Cardiac septum (tissue), 1 donor: Measurements from ENCODE around the gene PSTPIP1. TPM values are rescaled to one million over a fixed set of nuclear protein-coding genes. Genes with fewer than 3 reads are reported as not detected.
A peak's percentile ranks its signal among the peaks of the same experiment; 100 is the strongest.

ENCODE experiments used
- DNase-seq: peaks from one replicate; pipeline ENCODE4 v3.0.0-alpha.2; 2020; ENCODE audit warnings: low spot score
- intact Hi-C: fragments of 100-400 bp; cut with DNase I; formaldehyde crosslinking; loops from one replicate; pipeline ENCODE4 v1.14.0; 2022
- total RNA-seq: library from RNA; stranded (reverse); fragmentation: NEBNext Ultra II Directional; extraction: Animal tissue kit (Norgen Biotek cat#: 25700); gene quantifications from one replicate; pipeline ENCODE4 v1.2.1, GENCODE V29; 2021
- donor health status: DM: no; HTN: no; CAD: no.

The PSTPIP1 gene
- total RNA-seq, 1 donor from 2014 or later, result 2.7 TPM

DNA sequence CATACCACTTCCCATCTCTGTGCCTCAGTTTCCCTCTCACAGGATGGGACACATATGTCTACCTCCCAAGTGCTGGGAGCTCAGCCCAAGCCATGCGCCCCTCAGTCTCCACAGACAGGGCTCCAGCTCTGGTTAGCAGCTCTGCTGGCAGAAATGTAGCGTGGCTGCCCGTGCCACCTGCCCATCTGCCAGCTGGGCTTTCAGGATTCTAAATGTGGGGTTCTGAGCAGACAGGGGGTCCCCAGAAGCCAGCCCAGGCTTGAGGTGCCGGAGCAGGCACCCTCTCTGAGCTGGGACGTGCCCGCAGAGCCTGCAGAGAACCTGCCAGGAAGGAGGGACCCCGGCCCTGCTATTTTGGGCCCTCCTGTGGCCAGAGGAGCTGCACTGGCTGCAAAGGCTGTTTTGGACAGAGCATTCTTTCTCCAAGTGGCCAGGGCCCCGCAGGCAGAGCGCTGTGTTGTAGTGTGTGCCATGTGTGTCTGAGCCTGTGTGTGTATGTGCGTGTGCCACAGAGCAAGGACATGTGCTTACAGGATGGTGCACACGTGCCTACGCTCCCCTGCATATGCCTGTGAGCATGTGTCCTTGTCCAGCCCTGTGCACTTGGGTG lies 31.7 kb downstream of the PSTPIP1 start:
- intact Hi-C loops, result no loop called here
- DNase-seq, result peak; percentile 51

DNA sequence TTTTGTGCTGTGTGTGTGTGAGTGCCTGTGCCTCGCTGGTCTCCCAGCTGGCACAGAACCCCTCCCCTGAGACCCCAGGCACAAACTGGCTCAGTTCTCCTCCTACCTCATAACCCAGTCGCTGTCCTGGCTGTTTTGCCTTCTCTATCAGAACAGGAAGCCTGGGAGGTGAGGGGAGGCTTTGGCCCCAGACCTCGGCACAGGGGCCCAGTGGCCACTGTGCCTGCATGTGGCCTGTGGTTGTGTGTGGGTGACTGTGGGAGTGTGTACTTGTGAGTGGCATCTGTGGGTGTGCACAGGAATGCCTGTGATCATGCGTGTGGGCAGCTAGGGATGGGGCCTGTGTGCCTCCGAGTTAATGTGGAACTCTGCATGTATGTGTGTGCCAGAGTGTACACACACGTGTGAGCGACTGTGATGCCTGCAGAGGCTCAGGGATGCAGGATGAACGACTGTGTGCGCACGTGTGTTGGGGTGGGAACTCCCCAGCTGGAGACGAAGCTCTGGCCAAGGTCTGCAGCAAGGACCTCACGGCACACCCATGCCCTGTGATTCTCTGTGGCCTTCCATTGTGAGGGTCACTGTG lies 32.3 kb downstream of the PSTPIP1 start:
- intact Hi-C loops, result no loop called here
- DNase-seq, result peak; percentile 55

DNA sequence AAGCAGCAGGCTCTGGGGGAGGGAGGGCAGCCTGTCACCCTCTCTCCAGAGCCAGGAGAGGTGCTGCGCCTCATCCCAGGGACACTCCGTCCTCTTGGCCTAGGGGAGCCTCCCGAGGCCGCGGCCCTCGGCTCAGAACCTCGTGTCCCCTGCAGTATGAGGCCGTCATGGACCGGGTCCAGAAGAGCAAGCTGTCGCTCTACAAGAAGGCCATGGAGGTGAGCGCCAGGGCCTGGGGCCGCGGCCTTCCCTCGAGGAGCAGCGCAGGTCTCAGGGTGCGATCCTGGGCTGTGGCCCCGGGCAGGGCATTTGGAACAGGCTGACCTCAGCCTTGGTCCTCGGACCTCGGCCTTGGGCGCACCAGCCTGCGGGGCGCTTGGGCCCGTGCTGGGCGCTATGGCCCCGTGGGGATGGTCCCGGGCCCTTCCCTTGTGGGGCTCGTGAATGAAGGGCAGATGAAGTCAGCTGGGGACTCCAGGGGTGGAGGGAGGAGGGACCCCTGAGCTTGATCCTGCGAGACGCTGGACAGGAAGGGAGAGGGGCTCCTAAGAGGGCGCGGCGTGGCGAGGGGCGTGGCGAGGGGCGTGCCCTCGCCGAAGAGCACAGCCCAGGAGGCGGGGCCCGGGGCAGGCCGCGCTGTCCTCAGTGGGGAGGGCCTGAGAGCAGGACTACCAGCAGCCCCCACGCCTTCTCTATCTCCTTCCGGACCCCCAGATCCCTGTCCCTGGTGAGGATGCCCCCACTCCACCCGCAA lies 32.9 kb downstream of the PSTPIP1 start:
- intact Hi-C loops, result no loop called here
- no peak for DNase-seq

DNA sequence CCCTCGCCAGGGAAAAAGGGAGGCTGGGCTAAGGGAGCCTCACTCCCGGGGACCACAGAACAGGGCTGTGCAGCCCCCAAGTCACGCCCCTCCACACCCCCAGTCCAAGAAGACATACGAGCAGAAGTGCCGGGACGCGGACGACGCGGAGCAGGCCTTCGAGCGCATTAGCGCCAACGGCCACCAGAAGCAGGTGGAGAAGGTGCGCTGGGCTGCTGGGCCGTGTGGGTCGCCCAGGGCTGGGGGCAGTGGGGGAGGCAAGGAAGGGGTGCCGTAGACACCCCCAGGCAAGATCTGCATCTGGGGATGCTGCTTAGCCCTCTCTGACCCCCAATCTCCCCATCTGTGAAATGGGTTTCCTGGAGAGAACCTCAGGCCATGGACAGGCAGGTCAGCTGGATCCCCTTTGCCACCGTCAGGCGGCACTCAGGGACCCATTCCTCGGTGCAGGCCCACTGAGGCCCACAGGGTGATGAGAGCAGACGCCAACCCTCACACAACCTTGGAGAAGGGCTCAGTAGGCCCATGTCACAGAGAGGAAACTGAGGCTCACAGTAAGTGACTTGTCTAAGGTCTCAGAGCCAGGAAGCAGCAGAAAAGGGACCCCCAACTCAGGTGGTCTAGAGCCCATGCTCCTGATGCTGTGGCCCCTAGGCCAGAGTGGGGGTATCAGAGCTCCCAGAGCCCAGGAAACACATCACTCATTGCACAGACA lies 33.7 kb downstream of the PSTPIP1 start:
- peak; percentile 50 for DNase-seq
- intact Hi-C loops, result no loop called here

DNA sequence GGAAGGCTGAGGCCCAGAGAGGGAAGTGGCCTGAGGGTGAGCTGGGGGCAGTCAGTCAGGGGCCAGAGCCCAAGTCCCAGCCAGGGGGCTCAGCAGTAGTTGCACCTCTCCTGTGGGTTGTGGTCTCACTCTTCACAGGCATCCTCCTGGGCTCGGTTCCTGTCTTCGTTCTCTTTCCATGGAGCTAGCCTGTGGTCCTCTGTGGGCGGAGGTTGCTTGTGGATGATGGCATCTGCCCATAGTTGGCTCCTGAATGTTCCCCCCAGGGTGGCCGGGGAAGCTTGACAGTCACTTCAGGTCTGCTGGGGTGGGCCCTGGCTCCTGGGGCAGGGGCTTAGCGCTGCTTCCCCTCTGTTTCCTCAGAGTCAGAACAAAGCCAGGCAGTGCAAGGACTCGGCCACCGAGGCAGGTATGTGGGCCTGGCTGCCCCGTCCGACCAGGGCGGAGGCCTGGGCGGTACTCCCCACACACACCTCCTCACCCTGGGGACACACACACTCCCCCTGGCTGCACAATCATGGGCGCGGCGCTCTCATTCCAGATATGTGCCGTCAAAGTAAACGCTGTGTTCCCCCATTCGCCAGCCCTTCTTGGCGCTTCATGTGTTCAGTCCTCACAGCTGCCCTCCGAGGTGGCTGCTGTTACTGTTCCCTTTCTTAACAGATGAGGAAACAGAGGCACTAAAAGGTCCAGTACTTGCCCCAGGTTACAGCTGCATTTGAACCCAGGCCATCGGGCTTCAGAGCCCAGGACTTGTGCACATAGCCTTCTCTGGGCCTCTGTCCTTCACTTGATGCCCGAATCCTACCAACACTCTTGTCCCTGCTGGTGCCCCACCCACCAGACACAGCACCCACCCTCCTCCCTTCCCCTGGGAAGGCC lies 34.5 kb downstream of the PSTPIP1 start:
- peak; percentile 70 for DNase-seq
- intact Hi-C loops, result no loop called here

DNA sequence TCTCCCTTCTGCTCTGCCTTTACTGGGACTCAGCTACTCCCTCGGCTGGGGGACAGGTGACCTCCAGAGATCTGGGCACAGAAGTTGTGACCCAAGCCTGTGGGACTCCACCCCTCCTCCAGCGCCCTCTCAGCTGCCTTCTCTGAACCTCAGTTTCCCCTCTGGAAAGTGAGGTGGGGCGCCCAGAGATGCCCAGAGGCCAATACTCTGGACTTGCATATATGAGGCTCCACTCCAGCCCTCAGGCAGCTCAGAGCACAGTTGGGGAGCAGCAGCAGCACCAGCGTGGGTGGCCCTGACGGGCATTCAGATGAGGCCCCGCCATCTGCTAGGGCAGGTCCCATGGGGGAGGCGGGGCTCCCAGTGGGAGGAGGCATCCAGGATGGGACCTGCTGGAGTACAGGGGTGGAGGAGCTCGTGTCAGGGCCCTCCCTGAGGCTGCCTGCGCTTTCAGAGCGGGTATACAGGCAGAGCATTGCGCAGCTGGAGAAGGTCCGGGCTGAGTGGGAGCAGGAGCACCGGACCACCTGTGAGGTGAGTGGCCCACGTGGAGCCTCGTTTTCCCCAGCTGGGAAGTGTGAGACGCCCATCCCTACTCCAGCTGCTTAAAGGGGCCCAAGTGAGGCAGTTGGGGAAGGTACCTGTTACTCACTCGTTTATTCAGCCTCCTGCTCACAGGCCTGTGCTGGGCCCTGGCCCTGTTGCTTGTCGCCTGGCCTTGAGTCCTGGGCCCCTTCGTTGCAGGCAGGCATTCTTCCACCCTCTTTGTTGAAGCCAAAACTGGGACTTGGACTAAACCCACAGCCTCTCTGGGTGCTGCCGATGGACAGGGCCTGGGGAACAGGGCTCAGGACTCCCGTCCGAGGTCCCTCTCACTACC lies 35.4 kb downstream of the PSTPIP1 start:
- peak; percentile 66 for DNase-seq
- intact Hi-C loops, result no loop called here

DNA sequence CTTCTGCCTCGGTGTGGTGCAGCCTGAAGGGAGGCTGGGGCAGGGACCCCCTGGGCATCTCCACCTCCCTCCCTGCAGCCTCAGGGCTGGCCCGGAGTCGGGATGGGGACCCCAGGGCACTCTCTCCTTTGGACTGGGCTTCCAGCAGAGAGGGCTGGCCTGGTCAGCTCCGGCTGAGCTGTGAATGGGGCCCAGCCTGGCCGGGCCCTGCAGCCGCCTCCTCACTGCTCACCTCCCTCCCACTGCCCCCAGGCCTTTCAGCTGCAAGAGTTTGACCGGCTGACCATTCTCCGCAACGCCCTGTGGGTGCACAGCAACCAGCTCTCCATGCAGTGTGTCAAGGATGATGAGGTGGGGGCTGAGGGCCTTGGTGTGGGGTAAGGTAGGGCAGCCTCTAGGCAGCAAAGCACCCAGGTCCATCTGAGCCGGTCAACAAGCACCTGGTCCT lies 36.0 kb downstream of the PSTPIP1 start:
- peak; percentile 68 for DNase-seq
- intact Hi-C loops, result no loop called here

DNA sequence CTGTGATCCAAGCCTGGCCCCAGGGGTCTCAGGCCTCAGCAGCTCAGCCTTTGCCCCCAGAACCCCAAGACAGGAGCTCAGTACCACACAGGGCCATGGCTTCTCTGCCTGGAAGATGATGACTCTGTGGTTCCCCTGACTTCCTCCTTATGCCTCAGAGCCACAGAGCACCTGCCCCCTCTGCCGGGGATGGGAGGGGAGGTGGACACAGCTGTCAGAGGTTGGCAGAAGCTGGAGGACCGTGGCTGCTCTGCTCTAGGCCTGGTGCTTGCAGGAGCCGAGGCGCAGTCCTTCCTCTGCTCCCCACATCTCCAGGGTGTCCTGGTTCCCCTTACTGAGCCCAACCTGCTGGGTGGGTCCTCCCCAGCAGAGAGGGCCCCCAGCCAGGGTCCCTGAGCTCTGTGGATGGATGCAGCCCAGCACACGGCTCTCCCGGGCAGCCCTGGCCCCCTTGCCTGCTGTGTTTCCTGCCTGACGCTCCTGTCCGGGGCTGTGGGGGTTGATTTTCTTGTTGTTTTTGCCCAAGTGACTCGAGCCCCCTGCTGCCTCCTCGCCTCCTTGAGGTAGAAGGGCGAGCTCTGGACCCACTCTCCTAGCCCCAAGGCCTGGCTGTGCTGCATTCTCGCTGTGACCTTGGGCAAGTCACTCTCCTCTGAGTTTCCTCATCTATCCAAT lies 36.6 kb downstream of the PSTPIP1 start:
- peak; percentile 74 for DNase-seq
- intact Hi-C loops, result no loop called here

DNA sequence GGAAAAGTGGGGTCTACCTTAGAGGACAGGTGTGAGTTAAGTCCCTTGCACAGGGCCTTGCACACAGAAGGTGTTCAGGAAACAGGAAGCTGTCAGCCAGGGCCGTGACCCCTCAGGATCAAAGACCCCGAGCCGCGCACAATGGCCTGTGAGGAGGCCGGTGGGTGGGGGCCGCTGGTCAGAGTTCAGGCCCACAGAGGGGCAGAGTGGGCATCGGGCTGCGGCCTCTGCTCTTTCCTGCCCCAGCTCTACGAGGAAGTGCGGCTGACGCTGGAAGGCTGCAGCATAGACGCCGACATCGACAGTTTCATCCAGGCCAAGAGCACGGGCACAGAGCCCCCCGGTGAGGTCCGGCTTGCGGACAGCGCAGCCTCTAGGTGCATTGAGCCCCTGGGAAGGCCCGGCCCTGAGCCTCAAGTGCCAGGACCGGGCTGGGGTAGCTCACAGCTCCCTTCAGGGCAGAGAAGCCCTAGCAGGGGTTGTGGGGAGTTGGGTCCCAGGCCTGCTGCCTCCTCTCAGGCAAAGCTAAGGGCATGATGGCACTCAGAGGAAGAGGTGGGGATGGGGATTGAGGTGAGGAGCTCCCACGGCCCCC lies 37.2 kb downstream of the PSTPIP1 start:
- DNase-seq, result peak; percentile 67
- intact Hi-C loops, result no loop called here

DNA sequence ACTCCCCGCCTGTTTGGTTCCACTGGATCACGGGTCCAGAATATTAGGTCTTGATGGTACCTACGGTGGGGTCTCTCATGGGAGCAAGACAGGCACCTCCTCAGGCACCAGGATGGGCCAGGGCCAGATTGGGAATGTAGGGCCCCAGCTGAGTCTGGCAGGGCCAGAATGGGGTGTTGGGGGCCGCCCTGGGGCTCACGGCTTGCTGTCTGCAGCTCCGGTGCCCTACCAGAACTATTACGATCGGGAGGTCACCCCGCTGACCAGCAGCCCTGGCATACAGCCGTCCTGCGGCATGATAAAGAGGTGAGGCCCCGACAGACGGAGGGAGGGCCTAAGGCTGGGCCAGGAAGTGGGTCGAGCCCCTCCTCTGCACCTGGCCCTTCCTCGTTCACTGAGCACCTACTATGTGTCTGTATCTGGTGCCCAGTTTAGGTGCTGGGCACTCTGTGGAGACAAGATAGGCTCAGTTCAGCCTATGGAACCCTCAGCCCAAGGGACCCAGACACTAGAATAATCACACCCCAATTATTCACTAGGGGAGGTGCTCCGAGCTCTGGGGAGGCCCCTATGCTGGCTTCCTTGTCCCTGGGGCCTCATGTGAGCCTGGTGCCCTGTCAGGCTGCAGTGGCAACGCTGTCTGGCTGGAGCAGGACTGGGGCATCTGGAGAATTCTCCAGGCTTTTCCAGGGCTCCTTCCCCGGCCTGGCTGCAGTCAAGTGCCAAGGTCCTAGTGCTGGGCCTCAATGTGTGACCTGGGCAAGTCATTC lies 37.9 kb downstream of the PSTPIP1 start:
- peak; percentile 63 for DNase-seq
- intact Hi-C loops, result no loop called here

DNA sequence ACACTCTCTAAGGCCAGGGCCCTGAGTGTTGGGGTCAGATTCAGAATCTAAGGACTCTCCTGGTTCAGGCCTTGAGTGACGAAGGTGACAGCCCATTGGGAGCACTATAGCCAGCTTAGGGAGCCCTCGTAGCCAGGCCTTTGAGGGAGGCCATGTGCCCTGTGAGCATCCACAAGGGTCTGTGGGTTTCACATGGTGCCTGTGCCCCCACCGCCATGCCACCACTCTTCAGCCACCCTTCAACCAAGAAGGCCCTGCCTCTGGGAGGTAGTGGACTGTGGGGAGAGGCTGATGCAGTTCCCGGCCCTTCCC lies 38.4 kb downstream of the PSTPIP1 start:
- intact Hi-C loops, result no loop called here
- DNase-seq, result peak; percentile 62

DNA sequence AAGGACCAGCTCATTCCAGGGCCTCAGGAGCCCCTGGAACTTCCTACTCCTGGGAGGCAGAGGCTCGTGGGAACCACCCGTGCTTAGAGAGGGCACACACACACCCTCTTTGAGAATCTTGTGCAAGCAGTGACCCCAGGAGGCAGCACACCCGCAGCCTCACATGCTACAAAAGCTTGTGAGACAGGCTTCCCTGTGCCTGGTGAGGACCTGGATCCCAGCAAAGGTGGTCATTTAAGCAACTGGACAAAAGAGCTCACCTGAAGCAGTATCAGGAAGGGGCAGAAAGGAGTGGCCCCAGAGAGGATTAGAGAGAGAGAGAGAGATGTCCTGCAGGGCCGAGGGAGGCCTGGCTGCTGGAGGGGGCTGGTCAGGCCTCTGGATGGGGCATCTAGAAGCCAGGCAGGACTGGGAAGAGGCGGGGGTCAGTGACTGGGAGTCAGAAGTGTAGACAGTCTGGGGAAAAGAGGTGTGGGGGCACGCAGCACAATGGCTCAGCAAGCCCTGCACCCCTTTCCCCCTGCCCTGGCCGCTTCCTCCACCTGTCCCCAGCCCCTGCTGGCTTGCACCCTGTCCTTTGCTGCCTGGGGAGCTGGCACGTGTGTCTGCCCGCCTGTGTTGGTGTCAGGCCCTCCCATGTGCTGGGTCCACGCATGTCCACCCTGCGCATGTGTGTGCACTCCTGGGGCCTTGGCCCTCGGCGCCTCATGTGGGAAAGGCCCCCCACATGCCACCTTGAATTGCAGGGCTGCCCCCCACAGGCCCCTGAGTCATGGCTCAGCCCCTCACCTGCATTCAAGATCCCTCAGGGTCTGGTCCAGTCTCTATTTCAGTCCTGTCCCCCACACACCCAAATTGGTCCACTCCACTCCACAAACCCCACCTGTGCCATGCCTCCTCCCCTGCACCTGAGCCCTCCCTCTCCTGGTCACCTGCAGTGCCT lies 39.1 kb downstream of the PSTPIP1 start:
- peak; percentile 66 for DNase-seq
- intact Hi-C loops, result no loop called here

DNA sequence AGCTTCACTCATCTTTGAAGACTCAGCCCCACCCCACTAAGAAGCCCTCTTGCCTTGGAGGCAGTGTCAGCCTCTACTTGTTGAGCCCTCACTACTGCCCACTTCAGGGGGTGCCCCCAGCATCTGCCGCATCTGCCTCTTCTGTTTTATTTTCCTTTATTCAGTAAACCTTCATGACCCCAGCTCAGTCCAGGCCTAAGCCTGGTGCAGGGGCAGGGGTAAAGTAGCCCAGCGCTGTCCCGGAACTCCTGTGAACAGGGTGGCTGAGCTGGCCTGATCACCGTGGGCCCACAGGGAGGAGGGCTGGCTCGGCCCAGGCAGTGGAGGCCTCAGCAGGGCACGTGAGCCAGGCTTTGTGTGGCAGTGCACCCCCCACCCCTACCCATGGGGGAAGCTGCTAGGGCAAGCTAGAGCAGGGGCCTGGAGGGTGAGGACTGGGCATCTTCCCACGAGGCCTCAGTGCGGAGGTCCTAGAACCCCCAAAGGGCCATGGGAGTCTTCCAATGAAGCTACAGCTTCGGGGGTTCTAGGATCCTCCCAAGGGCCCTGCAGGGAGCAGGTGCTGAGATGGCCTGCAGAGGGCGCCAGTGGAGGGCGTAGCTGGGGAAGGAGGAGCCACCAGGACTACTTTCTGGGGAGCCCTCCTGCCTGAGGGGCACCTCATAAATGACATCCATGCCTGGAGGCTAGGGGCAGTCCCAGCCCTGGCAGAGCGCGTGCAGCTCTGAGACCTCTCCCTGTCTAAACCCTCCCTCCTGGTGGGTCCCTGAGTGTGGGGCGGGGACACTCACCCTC lies 40.0 kb downstream of the PSTPIP1 start:
- DNase-seq, result peak; percentile 74
- intact Hi-C loops, result loop anchor here (5.0 kb wide), 1 partner anchor 62 kb away; no protein-coding TSS in a partner anchor

DNA sequence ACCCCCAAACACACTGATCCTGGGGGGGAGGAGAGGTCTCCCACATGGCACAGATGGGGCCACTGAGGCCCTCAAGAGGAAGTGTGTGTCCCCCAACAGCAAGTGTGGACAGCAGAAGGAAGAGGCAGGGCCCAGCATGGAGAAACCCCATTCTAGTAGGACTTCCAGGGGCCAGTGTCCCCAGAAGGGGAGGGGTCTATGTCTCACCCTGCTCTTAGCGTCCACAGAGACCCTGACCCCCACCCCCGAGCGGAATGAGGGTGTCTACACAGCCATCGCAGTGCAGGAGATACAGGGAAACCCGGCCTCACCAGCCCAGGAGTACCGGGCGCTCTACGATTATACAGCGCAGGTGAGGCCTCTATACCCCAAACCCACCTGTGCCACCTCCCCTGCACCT lies 40.7 kb downstream of the PSTPIP1 start:
- intact Hi-C loops, result loop anchor here (5.0 kb wide), 1 partner anchor 62 kb away; no protein-coding TSS in a partner anchor
- DNase-seq, result no peak

DNA sequence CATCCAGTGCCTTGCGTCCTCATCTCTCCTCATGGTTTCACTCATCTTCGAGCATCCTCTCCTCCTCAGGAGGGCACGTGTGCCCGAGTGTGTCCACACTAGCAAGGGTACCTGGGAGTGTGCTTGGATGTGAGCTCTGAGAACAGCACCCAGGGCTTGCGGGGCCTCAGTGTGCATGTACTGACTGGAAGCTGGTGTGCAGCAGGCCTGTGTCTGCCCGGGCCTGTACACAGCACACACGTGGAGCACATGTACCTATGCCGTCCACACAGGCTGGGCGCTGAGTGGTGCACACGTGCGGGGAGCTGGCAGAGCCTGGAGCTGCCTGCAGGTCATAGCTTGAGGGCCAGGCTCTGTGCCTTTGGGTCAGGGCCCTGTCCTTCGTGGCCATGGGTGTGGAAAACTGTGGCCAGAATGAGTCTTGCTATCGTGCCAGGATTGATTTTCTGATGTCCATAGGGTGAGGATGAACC lies 41.1 kb downstream of the PSTPIP1 start:
- intact Hi-C loops, result loop anchor here (5.0 kb wide), 1 partner anchor 61 kb away; no protein-coding TSS in a partner anchor
- DNase-seq, result no peak
